A549 (cell line): Measurements from ENCODE around the gene BASP1.

ENCODE experiments used
- BHLHE40 ChIP-seq: IDR thresholded peaks from 2 replicates; pipeline ENCODE4 v1.6.1; 2012; ENCODE audit warnings: low read depth, low read length, inconsistent platforms
- CBX2 ChIP-seq: fragments of 200-600 bp; sonication (generic); IDR thresholded peaks from 2 replicates; pipeline ENCODE4 v1.6.1; 2016; ENCODE audit warnings: low read depth, mild to moderate bottlenecking, borderline replicate concordance
- HMGXB4 ChIP-seq: fragments of 250-450 bp; sonication (Bioruptor Pico); IDR thresholded peaks from 2 replicates; pipeline ENCODE4 v1.5.0; 2021; ENCODE audit warnings: mild to moderate bottlenecking, moderate library complexity, borderline replicate concordance
- HOXA7 ChIP-seq: fragments of 250-450 bp; sonication (Bioruptor Pico); IDR thresholded peaks from 2 replicates; pipeline ENCODE4 v1.5.0; 2020; ENCODE audit warnings: mild to moderate bottlenecking, moderate library complexity
- SMC3 ChIP-seq: fragments of >200 bp; sonication (Bioruptor Twin); formaldehyde crosslinking; IDR thresholded peaks from 3 replicates; pipeline ENCODE4 v1.6.1; 2018; ENCODE audit warnings: inconsistent platforms
- USF2 ChIP-seq: fragments of 450-650 bp; IDR thresholded peaks from 2 replicates; pipeline ENCODE4 v1.6.1; 2014; ENCODE audit warnings: antibody characterized with exemption
- TF ChIP-seq, protein P1 (sequence below): IDR thresholded peaks from 2 replicates; pipeline ENCODE4 v1.6.1; 2012
- TF ChIP-seq, protein P2 (sequence below): fragments of >200 bp; sonication (Bioruptor Twin); formaldehyde crosslinking; IDR thresholded peaks from 3 replicates; pipeline ENCODE4 v1.5.1; 2016

DNA sequence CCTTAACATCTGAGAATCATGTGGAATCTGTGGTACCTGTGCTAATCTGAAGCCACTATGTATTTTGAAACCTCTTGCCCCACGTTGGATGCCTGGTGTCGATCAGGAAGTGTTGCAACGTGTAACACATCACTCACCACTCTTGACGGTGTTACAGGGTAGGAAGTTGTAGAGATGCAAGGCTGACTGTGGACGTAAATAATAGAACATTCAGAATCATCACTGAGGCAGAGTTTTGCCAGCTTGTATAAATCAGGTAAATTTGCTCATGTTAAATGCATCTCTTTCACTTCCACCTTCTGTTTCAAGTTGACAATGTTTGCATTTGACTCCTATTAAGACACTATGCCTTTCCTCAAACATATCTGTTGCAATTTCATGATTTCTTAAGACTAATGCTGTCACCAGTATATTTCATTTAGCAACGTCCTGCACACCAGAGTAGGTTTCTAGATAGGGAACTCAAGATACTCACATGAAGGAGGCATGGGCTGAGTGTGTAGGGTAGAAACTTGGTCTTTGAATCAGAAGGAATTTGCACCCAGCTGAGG lies 38.1 kb downstream of the BASP1 start:
- TF ChIP-seq USF2, result no peak
- TF ChIP-seq, protein P1, sequence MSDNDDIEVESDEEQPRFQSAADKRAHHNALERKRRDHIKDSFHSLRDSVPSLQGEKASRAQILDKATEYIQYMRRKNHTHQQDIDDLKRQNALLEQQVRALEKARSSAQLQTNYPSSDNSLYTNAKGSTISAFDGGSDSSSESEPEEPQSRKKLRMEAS, result peak; percentile 34; the same call in 1 of the 2 replicates
- TF ChIP-seq, protein P2, sequence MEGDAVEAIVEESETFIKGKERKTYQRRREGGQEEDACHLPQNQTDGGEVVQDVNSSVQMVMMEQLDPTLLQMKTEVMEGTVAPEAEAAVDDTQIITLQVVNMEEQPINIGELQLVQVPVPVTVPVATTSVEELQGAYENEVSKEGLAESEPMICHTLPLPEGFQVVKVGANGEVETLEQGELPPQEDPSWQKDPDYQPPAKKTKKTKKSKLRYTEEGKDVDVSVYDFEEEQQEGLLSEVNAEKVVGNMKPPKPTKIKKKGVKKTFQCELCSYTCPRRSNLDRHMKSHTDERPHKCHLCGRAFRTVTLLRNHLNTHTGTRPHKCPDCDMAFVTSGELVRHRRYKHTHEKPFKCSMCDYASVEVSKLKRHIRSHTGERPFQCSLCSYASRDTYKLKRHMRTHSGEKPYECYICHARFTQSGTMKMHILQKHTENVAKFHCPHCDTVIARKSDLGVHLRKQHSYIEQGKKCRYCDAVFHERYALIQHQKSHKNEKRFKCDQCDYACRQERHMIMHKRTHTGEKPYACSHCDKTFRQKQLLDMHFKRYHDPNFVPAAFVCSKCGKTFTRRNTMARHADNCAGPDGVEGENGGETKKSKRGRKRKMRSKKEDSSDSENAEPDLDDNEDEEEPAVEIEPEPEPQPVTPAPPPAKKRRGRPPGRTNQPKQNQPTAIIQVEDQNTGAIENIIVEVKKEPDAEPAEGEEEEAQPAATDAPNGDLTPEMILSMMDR, result no peak
- TF ChIP-seq HMGXB4 (CRISPR knock-in tag), result no peak
- no peak for TF ChIP-seq CBX2
- TF ChIP-seq BHLHE40, result no peak
- 0 out of 3 replicates have a peak, but pooled peaks have one; percentile 4 for TF ChIP-seq SMC3
- no peak for TF ChIP-seq HOXA7 (CRISPR knock-in tag)
